ENCODE measurements around the gene BOLA3.
"Not testable (repeated sequence)": the region's sequence is repeated elsewhere in the genome, so short reads cannot be mapped to it uniquely, and the experiment has no call there.

The BOLA3 gene

DNA sequence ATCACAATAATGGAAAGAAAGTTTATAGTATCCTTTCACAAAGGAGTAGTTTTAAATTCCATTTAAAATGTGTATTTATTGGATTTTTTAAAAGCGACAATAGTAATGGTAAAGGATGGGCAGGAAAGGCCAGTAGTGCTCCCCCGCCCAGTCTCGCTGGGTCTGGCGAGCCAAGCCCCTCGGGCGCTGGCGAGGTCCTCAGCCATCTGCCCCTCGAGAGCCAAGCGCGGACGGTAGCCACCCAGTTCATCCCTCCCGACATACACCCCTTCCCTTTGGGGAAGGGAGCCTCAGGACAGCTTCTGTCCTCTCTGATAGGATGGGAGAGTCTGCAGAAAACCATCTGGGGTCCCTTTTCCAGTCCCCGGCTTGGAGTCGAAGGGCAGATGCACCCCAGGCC is 45.2 kb downstream of the BOLA3 start:
- no peak for DNase-seq (ENCODE audit: low read depth in 2 of 2)

DNA sequence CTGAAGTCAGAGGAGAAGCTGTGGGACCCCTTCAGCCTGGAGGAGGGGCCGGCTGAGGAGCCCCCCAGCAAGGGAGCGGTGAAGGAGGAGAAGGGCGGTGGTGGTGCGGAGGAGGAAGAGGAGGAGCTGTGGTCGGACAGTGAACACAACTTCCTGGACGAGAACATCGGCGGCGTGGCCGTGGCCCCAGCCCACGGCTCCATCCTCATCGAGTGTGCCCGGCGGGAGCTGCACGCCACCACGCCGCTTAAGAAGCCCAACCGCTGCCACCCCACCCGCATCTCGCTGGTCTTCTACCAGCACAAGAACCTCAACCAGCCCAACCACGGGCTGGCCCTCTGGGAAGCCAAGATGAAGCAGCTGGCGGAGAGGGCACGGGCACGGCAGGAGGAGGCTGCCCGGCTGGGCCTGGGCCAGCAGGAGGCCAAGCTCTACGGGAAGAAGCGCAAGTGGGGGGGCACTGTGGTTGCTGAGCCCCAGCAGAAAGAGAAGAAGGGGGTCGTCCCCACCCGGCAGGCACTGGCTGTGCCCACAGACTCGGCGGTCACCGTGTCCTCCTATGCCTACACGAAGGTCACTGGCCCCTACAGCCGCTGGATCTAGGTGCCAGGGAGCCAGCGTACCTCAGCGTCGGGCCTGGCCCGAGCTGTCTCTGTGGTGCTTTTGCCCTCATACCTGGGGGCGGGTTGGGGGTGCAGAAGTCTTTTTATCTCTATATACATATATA is 46.0 kb downstream of the BOLA3 start:
- no peak for DNase-seq (ENCODE audit: low read depth in 2 of 2)

DNA sequence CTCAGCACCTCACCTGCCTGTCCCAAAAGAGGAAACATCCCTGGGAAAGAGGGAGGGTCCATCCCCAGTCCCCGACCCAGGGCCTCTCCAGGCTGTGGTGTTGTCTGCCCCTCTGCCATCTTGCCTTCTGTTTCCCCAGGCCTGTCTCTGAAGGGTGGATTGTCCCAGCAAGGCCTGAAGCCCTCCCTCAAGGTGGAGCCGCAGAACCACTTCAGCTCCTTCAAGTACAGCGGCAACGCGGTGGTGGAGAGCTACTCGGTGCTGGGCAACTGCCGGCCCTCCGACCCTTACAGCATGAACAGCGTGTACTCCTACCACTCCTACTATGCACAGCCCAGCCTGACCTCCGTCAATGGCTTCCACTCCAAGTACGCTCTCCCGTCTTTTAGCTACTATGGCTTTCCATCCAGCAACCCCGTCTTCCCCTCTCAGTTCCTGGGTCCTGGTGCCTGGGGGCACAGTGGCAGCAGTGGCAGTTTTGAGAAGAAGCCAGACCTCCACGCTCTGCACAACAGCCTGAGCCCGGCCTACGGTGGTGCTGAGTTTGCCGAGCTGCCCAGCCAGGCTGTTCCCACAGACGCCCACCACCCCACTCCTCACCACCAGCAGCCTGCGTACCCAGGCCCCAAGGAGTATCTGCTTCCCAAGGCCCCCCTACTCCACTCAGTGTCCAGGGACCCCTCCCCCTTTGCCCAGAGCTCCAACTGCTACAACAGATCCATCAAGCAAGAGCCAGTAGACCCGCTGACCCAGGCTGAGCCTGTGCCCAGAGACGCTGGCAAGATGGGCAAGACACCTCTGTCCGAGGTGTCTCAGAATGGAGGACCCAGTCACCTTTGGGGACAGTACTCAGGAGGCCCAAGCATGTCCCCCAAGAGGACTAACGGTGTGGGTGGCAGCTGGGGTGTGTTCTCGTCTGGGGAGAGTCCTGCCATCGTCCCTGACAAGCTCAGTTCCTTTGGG is 47.2 kb downstream of the BOLA3 start:
- DNase-seq (ENCODE audit: low read depth in 2 of 2): no peak

DNA sequence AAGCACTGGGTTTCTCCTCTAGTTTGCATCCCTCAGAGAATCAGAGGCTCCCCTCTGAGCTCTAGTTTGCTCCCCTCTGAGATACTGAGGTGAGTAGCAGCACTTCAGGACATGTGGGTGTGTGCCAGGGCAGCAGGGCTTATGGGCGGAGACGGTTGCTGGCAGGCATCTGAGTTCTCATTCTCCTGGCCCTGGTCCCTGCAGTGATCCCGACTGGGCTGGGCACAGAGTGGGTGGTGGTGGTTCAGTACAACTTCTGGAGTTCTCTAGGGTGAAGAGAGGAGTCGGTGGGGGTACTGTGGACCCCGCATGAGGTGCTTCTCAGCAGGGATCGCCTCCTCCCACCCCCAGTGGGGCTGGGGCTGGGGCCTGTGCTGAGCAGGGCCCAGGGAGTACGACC is 47.9 kb downstream of the BOLA3 start:
- DNase-seq (ENCODE audit: low read depth in 2 of 2): no peak

DNA sequence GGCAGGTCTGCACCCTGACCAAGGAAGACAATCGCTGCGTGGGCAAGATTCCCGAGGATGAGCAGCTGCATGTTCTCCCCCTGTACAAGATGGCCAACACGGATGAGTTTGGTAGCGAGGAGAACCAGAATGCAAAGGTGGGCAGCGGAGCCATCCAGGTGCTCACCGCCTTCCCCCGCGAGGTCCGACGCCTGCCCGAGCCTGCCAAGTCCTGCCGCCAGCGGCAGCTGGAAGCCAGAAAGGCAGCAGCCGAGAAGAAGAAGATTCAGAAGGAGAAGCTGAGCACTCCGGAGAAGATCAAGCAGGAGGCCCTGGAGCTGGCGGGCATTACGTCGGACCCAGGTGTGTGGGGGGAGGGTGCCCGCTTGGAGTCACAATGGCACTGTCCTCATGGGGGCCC is 48.4 kb downstream of the BOLA3 start:
- no peak for DNase-seq (ENCODE audit: low read depth in 2 of 2)

DNA sequence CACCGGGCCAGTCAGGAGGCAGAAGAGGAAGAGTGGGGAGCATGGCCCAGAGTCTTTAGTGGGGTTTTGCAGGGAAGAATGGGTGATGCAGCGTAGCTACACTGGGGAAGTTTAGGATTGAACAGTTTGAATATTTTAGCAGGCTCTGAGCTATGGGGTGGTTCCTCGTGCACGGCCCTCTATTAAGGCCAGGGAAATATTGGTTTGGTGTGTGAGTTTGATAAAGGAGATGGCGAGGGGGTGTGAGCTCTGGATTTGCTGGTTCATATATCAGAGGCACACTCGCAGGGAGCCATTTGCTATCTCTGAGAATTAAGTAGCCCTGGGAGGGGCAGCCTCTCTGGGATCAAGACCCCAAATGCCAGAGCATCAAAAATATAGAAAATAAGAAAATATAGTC is 50.1 kb downstream of the BOLA3 start:
- no peak for DNase-seq (ENCODE audit: low read depth in 2 of 2)

DNA sequence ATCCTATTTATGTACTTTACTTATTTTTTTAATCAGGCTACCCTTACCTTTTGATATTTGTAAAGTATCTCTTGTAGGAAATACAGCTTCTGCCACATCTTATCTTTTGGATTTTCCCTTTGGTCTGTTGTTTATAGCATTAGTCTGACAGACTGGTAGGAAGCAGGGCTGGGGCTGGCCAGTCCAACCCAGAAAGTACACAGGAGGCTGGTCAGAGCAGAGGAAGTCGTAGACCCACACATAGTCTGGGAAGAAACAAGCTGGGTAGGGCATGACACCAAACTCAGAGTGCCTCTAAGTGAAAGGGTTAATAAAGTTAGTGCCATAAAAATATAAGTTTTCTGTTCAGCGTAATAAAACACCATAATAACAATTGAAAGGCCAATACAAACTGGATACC is 51.7 kb downstream of the BOLA3 start:
- DNase-seq (ENCODE audit: low read depth in 2 of 2): no peak

DNA sequence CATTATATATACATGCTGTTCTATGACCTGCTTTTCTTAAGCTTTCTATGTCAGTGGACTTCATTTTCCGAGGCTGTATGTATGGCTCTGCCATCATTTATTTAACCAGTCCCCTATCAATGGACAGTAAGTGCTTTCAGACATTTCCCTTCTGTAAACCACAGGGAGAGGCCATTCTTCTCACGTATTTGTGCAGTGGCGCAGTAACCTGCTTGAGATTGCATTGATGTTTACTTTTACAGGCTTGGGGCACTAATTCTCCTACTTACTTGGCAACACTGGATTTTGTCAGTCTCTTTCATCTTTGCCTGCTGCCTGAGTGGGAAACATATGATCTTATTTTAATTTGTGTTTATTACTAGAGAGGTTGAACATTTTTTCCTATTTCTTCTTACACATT is 52.1 kb downstream of the BOLA3 start:
- DNase-seq (ENCODE audit: low read depth in 2 of 2): no peak

DNA sequence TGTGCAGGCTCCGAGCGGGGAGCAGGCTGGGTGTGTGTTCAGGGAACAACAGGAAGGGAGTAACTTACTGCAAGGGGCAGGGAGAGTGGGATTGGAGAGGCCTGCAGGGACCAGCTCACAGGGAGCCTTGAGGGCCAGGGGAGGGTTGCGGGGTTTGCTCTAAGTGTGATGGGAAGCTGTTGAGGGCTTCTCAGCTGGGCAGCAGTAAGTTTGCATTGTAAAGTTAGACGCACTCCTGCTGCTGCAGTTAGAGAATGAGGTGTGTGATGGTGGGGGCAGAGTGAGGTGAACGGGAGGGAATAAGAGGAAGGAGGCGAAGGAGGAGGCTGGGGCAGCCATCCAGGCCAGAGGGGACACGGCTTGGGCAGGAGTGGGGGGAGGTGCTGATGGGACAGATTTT is 53.4 kb downstream of the BOLA3 start:
- no peak for DNase-seq (ENCODE audit: low read depth in 2 of 2)

DNA sequence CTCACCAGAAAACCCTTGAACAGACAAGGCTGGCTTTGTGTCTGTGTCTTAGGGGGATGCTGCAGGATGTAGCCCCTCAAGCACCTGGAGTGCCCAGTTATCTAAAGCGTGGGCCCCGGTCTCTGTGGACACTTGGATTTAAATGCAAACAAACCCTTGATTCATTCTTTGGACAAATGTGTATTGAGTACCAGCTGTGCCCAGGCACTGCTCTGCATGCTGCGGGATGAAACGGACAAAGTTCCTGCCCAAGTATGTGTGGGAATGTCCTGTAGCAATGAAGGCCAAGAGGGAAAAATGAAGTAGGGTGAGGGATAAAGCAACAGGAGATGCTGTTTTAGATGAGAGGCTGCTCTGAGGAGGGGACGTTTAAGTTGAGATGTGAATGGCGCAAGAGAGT is 53.9 kb downstream of the BOLA3 start:
- no peak for DNase-seq (ENCODE audit: low read depth in 2 of 2)

DNA sequence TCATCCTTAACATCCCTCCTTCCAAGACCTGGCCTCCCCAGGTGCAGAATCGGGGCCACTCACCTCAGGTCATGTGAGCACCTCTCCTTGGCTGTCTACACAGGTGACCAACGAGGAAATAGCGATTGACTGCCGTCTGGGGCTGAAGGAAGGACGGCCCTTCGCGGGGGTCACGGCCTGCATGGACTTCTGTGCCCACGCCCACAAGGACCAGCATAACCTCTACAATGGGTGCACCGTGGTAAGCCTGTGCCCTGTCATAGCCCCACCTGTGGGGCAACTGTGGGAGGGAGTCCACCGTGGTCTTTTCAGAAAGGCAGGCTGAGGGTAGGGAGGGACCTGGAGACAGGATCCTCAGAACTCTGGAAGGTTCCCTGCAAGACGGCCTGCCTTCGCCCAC is 54.3 kb downstream of the BOLA3 start:
- no peak for DNase-seq (ENCODE audit: low read depth in 2 of 2)

DNA sequence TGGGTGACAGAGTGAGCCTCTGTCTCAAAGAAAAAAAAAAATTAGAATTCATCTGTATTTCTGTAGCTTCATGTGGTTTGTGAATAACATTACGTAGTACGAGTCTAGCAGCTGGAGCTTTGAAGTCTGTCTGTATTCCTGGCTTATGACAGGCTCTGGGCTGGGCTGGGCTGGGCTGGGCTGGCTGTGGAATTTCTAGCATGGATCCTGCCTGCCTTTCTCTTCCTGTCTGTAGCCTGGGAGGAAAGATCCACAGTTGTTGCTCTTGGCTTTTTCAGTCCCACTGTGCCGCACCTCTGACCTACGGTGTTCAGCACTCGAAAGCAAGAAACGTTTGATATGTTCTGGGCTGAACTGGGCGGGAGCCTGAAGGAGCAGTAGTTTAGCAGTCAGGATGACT is 55.4 kb downstream of the BOLA3 start:
- no peak for DNase-seq (ENCODE audit: low read depth in 2 of 2)

DNA sequence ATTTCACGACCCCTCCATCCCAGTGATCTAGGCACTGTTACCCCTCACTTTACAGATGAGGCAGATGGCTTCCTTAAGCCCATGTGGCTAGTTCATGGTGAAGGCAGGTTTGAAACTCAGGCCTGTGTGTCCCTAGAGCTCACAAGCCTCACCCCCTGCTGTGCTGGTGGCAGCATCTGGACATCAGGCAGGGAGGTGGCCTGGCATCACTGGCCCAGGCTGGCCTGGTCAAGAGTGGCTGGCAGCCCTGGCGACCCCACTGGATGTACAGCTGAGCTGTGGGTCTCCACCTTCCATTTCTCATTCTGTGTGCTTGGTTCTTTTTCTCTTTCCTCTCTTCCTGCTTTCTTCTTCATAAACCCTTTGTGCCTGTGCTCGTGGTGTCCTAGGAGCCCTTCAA is 56.3 kb downstream of the BOLA3 start:
- DNase-seq (ENCODE audit: low read depth in 2 of 2): no peak

DNA sequence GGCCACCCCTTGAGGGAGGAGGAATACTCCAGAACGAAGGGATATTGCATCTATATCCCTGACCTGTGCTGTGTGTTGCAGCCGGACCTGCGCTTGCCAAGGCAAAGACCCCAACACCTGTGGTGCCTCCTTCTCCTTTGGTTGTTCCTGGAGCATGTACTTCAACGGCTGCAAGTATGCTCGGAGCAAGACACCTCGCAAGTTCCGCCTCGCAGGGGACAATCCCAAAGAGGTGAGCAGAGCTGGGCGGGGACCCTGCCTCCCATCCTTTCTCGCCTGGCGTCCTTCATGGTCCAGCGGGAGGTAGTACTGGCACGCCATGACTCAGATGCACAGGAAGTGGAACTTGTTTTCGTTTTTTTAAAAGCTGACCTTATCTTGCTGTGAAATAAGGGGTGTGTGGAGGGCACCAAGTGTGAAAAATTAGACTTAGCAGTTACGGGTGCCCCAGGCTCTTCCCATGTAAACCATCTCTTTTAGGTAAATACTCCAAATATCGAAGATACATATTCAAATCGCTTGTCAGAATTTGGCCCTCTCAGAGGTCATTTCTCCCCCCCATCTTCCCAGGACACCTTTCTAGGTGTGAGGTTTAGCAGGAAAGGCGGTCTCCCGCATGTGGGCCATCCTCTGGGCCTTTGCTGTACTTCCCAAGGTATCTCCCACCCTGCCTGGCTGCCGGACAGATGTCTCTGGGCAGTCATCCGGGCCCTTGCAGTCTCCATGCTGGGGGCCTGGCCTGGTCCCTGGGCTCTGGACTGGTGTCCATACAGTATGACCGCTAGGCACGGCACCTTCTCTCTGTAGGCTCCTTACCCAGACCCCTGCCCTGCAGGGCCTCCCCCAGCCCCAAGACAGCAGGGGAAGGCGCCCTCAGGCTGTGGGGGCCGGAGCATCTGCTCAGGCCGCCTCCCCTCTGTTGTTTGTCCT is 57.6 kb downstream of the BOLA3 start:
- DNase-seq (ENCODE audit: low read depth in 2 of 2): no peak

DNA sequence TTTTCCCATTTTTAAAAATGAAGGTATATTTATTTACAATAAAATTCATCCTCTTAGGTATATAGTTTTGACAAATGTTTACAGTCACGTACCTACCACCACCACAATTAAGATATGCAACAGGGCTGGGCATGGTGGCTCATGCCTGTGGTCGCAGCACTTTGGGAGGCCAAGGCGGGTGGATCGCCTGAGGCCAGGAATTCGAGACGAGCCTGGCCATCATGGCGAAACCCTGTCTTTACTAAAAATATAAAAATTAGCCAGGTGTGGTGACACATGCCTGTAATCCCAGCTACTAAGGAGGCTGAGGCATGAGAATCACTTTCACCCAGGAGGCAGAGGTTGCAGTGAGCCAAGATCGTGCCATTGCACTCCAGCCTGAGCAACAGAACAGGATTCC is 59.0 kb downstream of the BOLA3 start:
- DNase-seq (ENCODE audit: low read depth in 2 of 2): not testable (repeated sequence)

DNA sequence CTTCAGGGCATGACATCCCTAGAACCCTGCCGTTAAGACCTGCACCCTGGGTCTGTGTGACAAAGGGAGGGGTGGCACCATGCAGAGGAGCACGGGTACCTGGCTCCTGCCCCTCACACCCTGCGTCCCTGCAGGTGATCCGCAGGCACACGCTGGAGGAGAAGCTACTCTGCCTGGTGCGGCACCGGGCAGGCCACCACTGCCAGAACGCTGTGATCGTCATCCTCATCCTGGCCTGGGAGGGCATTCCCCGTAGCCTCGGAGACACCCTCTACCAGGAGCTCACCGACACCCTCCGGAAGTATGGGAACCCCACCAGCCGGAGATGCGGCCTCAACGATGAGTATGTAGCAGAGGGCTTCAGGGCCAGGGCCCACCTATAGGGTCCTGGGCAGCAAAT is 60.0 kb downstream of the BOLA3 start:
- no peak for DNase-seq (ENCODE audit: low read depth in 2 of 2)

DNA sequence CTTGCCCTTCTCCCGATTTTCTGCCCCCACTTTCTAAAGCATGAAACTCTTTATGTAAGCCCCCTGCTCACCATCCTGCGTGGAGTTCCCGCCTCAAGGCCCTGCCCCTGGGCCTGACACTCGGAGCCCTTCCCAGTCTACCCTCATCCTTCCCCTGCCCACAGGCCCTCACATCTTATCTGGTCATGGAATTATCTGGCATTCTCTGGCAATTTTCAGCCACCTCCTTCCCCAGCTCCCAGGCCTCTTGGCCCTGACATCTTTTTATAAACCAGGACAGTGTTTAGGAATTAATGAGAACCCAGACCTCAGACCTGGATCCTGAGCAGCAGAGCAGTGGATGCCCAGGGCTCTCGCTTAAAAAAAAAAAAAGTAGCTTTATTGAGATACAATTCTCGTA is 61.7 kb downstream of the BOLA3 start:
- DNase-seq (ENCODE audit: low read depth in 2 of 2): no peak

All from stimulated activated CD8-positive, alpha-beta memory T cell treated with anti-CD3 and anti-CD28 coated beads, Interleukin-7, amount 100 ng/mL, for 1 hour (primary cell).